Measurements from ENCODE around the gene CIDEA.

CIDEA gene

DNA sequence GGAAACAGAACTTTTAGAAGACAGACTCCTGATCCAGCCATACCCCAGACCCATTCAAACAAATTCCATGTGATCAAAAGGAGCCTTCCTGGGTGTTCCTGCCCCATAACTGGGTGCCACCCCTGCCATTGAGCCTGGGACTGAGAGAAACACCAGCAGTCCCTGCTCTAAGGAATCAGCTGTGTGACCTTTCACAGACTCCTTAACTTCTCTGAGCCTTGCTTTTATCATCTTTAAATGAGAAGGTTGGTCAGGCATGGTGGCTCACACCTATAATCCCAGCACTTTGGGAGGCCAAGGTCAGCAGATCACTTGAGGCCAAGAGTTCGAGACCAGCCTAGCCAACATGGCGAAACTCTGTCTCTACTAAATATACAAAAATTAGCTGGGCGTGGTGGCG lies 20.6 kb downstream of the CIDEA start:
- no peak overlapping the region for H3K4me2 ChIP-seq (ENCODE audit: low read depth, low read length, poor library complexity, severe bottlenecking)
- TF ChIP-seq EZH2phosphoT487 (conservative IDR thresholded peaks at IDR 0.05; ENCODE audit: low read length), result no peak
- TF ChIP-seq, protein P1, sequence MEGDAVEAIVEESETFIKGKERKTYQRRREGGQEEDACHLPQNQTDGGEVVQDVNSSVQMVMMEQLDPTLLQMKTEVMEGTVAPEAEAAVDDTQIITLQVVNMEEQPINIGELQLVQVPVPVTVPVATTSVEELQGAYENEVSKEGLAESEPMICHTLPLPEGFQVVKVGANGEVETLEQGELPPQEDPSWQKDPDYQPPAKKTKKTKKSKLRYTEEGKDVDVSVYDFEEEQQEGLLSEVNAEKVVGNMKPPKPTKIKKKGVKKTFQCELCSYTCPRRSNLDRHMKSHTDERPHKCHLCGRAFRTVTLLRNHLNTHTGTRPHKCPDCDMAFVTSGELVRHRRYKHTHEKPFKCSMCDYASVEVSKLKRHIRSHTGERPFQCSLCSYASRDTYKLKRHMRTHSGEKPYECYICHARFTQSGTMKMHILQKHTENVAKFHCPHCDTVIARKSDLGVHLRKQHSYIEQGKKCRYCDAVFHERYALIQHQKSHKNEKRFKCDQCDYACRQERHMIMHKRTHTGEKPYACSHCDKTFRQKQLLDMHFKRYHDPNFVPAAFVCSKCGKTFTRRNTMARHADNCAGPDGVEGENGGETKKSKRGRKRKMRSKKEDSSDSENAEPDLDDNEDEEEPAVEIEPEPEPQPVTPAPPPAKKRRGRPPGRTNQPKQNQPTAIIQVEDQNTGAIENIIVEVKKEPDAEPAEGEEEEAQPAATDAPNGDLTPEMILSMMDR (IDR thresholded peaks at IDR 0.05; ENCODE audit: insufficient read depth, low read length, poor library complexity, severe bottlenecking), result no peak
- no peaks in the 10 kb centered on the region for H4K20me1 ChIP-seq (ENCODE audit: low read depth, low read length)
- no peaks in the 10 kb centered on the region for H3F3A ChIP-seq (ENCODE audit: insufficient read depth)
- H3K9me3 ChIP-seq (ENCODE audit: insufficient read depth, low read length), result no peaks in the 10 kb centered on the region
- H3K9ac ChIP-seq (ENCODE audit: low read length), result no peak overlapping the region
- no peaks in the 10 kb centered on the region for H3K9me2 ChIP-seq (replicated peaks; ENCODE audit: insufficient read depth, low read length)
- no peak overlapping the region for H2AFZ ChIP-seq (ENCODE audit: low read depth, low read length, severe bottlenecking)
- no peaks in the 10 kb centered on the region for H3K36me3 ChIP-seq (ENCODE audit: low read length)
- H3K4me3 ChIP-seq (ENCODE audit: insufficient read depth, low read length, poor library complexity, severe bottlenecking), result no peak overlapping the region
- H3K27me3 ChIP-seq (ENCODE audit: low read length), result no peaks in the 10 kb centered on the region
- H3K79me2 ChIP-seq (ENCODE audit: insufficient read depth, low read length), result no peaks in the 10 kb centered on the region
- no peak overlapping the region for H3K27ac ChIP-seq (ENCODE audit: low read depth, low read length)

DNA sequence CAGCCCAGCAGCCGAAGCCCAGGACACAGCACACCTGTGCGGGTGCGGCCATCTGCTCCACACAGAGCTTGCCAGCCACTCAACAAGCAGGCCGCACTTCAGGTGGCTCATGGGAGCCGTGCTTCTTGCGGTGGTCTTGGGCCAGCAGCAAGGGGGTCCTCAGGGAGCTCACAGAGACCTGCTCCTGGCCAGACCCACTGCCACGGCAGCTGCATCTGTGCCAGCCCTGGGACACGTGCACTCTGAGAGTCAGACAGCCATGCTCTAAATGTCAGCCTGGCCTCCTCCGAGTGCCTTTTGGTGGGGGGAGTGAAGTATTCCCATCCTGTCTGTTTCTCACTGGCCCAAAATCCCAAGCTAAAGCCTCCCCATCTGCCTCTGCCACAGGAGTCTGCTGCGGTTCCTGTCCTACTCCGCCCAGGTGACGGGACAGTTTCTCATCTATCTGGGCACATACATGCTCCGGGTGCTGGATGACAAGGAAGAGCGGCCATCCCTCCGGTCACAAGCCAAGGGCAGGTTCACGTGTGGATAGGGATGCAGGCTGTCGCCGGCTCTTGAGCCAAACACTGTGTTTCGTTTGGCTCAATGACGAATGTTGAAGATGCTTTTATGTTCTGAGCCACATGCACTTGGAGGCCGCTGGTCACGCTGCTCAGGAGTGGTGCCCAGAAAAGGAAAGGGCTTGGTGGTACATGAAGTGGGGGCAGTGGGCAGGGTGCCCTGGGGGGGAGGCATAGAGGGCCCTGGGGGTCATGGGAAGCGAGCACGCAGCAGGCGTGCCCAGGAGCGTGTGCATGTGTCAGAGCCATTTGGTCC lies 22.8 kb downstream of the CIDEA start:
- Histone ChIP-seq H4K20me1 (ENCODE audit: low read depth, low read length) (no peaks in the 10 kb centered on the region), H3K36me3 (ENCODE audit: low read length) (no peaks in the 10 kb centered on the region), H3K79me2 (ENCODE audit: insufficient read depth, low read length) (no peaks in the 10 kb centered on the region), H2AFZ (ENCODE audit: low read depth, low read length, severe bottlenecking) (no peak overlapping the region), H3F3A (ENCODE audit: insufficient read depth) (no peaks in the 10 kb centered on the region), H3K27ac (ENCODE audit: low read depth, low read length) (no peak overlapping the region), H3K9ac (ENCODE audit: low read length) (no peak overlapping the region), H3K4me3 (ENCODE audit: insufficient read depth, low read length, poor library complexity, severe bottlenecking) (no peak overlapping the region), H3K9me2 (replicated peaks; ENCODE audit: insufficient read depth, low read length) (no peaks in the 10 kb centered on the region), H3K4me2 (ENCODE audit: low read depth, low read length, poor library complexity, severe bottlenecking) (no peak overlapping the region), H3K9me3 (ENCODE audit: insufficient read depth, low read length) (no peaks in the 10 kb centered on the region), H3K27me3 (ENCODE audit: low read length) (no peaks in the 10 kb centered on the region)
- TF ChIP-seq EZH2phosphoT487 (conservative IDR thresholded peaks at IDR 0.05; ENCODE audit: low read length), result no peak
- TF ChIP-seq, protein P1 (IDR thresholded peaks at IDR 0.05; ENCODE audit: insufficient read depth, low read length, poor library complexity, severe bottlenecking), result no peak

DNA sequence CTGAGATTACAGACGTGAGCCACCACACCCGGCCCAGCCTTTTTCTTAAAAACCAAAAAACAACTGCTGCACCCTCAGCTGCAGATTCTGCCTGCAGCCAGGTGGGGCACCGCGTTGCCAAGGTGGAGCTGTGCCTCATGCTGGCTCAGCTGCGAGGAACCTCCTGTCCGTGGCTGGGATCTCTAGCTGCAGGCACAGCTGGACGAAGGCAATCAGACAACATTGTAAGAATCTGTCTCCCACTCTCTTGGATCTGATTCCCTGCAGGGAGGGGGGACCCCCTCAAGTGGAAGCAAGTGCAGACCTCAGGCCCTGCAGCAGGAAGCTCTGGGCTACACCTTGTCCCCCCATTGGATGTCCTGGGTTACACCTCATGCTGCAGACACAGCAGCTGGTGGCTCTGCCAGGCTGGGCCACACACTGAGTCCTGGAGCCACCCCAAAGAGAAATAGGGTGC lies 24.1 kb downstream of the CIDEA start:
- Histone ChIP-seq H3K9me3 (ENCODE audit: insufficient read depth, low read length) (no peaks in the 10 kb centered on the region), H4K20me1 (ENCODE audit: low read depth, low read length) (no peaks in the 10 kb centered on the region), H3K27ac (ENCODE audit: low read depth, low read length) (no peak overlapping the region), H3K27me3 (ENCODE audit: low read length) (no peaks in the 10 kb centered on the region), H2AFZ (ENCODE audit: low read depth, low read length, severe bottlenecking) (no peak overlapping the region), H3K4me2 (ENCODE audit: low read depth, low read length, poor library complexity, severe bottlenecking) (no peak overlapping the region), H3K79me2 (ENCODE audit: insufficient read depth, low read length) (no peaks in the 10 kb centered on the region), H3K9ac (ENCODE audit: low read length) (no peak overlapping the region), H3K36me3 (ENCODE audit: low read length) (no peaks in the 10 kb centered on the region), H3F3A (ENCODE audit: insufficient read depth) (no peaks in the 10 kb centered on the region), H3K9me2 (replicated peaks; ENCODE audit: insufficient read depth, low read length) (no peaks in the 10 kb centered on the region), H3K4me3 (ENCODE audit: insufficient read depth, low read length, poor library complexity, severe bottlenecking) (no peak overlapping the region)
- no peak for TF ChIP-seq EZH2phosphoT487 (conservative IDR thresholded peaks at IDR 0.05; ENCODE audit: low read length)
- TF ChIP-seq, protein P1 (IDR thresholded peaks at IDR 0.05; ENCODE audit: insufficient read depth, low read length, poor library complexity, severe bottlenecking), result no peak

Data from SU-DHL-6 (cell line).